Fibroblast of the aortic adventitia (primary cell): ENCODE data around the gene MBD3L2B. TPM values are rescaled to one million over a fixed set of nuclear protein-coding genes. Genes with fewer than 3 reads are reported as not detected.

Experiments
- DNase-seq: peaks from one replicate; pipeline ENCODE4 v3.0.0-alpha.2; 2010; ENCODE audit warnings: low read depth
- H3K4me3 ChIP-seq: 2 replicates; pipeline ENCODE4 v1.5.1; 2011; ENCODE audit warnings: low read depth, mild to moderate bottlenecking, control low read depth, low read length, moderate library complexity
- total RNA-seq: library from RNA; depleted of rRNA; stranded (reverse); fragments of >200 nt; gene quantifications from 2 replicates; pipeline ENCODE4 v1.2.3, GENCODE V29; 2012; ENCODE audit warnings: low replicate concordance
- TF ChIP-seq, protein P1 (sequence below): IDR thresholded peaks from 2 replicates; pipeline ENCODE4 v1.5.1; 2011; ENCODE audit warnings: mild to moderate bottlenecking, low read length, control low read depth, inconsistent platforms; ENCODE audit not compliant: insufficient read depth

The MBD3L2B gene
- total RNA-seq, 1 donor, result not detected

DNA sequence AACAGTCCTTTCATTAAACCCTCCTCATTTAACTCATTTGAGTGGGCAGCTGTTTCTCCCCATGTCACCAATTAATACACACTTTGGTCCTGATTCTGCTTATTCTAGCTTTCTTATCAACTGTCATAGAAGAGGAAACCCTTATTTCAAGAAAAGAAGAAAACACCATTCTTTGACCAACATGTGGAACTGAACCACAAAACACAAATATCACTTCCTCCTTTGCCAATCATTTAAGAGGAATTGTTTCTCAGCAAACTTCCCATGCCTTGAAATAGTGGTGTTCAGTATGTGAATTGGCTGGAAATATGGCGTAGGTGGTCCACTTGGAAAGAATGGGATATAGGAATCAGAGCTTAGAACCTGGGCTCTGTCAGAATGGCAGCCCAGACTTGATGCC lies 20.4 kb downstream of the MBD3L2B start:
- DNase-seq, result no peak
- H3K4me3 ChIP-seq, result no peak overlapping the region
- TF ChIP-seq, protein P1, sequence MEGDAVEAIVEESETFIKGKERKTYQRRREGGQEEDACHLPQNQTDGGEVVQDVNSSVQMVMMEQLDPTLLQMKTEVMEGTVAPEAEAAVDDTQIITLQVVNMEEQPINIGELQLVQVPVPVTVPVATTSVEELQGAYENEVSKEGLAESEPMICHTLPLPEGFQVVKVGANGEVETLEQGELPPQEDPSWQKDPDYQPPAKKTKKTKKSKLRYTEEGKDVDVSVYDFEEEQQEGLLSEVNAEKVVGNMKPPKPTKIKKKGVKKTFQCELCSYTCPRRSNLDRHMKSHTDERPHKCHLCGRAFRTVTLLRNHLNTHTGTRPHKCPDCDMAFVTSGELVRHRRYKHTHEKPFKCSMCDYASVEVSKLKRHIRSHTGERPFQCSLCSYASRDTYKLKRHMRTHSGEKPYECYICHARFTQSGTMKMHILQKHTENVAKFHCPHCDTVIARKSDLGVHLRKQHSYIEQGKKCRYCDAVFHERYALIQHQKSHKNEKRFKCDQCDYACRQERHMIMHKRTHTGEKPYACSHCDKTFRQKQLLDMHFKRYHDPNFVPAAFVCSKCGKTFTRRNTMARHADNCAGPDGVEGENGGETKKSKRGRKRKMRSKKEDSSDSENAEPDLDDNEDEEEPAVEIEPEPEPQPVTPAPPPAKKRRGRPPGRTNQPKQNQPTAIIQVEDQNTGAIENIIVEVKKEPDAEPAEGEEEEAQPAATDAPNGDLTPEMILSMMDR, result no peak

- TF ChIP-seq, protein P1, result no peak
- no peak for DNase-seq
- no peak overlapping the region for H3K4me3 ChIP-seq
Observed at GRCh38 chr19:7000333-7000732, 20.9 kb downstream of the MBD3L2B start.

DNA sequence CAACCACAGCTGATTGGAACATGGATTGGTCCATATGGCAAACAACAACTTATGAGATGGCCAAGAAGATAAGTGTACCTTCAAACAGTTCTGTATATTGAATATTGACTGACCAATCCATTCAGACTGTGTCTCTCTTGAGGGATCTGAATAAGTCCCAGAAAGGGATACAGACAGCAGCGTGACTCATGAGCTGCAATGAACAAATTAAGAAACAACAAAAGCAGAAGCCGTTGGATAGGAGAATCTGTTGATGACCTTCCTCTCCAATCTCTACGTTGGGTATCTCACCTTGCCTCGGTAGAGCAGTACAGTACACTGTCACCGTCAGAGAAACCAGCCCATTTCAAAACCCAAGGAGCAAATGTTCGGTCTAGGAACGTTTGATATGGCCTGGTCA lies 21.3 kb downstream of the MBD3L2B start:
- DNase-seq, result no peak
- H3K4me3 ChIP-seq, result no peak overlapping the region
- TF ChIP-seq, protein P1, result no peak

- no peak overlapping the region for H3K4me3 ChIP-seq
- TF ChIP-seq, protein P1, result no peak
- no peak for DNase-seq
Observed at GRCh38 chr19:6997679-6998445, 23.4 kb downstream of the MBD3L2B start.

- H3K4me3 ChIP-seq, result no peak overlapping the region
- TF ChIP-seq, protein P1, result no peak
- no peak for DNase-seq
Observed at GRCh38 chr19:6996810-6997209, 24.4 kb downstream of the MBD3L2B start.

- no peak overlapping the region for H3K4me3 ChIP-seq
- TF ChIP-seq, protein P1, result no peak
- no peak for DNase-seq
Observed at GRCh38 chr19:6995054-6995453, 26.2 kb downstream of the MBD3L2B start.

DNA sequence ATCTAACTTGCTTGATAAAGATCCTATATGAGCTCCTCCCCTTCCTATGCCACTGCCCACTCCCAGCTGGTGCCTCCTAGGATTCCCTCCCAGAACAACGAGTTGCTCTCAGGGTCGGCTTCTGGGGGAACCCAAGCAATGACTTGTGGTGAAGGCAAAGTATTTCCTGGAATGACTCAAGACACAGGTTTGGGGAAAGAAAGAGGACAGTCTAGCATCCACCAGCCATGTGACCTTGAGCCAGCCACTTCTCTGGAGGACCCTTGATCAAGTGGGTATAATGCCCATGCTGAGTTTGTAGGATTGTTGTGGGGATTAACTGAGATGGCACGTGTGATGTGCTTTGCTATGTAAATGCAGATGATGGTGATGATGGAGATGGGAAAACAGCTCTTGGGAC lies 33.0 kb downstream of the MBD3L2B start:
- TF ChIP-seq, protein P1, result no peak
- no peak for DNase-seq
- no peak overlapping the region for H3K4me3 ChIP-seq
